T-helper 1 cell treated with Interleukin-12 subunit alpha and Interleukin-12 subunit beta and Interleukin-4 antibody, amounts not matched to agents 30 μg/mL and 1 μg/mL, for 36 hours (primary cell): ENCODE measurements around the gene GPR153.

Experiments
- H3K27ac Mint-ChIP-seq: one replicate; pipeline ENCODE4 v1.8.0; 2021; ENCODE audit warnings: mild to moderate bottlenecking, mixed read lengths
- H3K27me3 Mint-ChIP-seq: one replicate; pipeline ENCODE4 v1.8.0; 2021; ENCODE audit warnings: low read depth, mixed read lengths
- H3K36me3 Mint-ChIP-seq: one replicate; pipeline ENCODE4 v1.8.0; 2021; ENCODE audit warnings: low read depth, mixed read lengths
- H3K4me1 Mint-ChIP-seq: one replicate; pipeline ENCODE4 v1.8.0; 2021; ENCODE audit warnings: low read depth, mixed read lengths
- H3K4me3 Mint-ChIP-seq: one replicate; pipeline ENCODE4 v1.8.0; 2021; ENCODE audit warnings: mild to moderate bottlenecking, moderate library complexity, mixed read lengths
- H3K9me3 Mint-ChIP-seq: one replicate; pipeline ENCODE4 v1.8.0; 2021; ENCODE audit warnings: mixed read lengths

Gene GPR153

DNA sequence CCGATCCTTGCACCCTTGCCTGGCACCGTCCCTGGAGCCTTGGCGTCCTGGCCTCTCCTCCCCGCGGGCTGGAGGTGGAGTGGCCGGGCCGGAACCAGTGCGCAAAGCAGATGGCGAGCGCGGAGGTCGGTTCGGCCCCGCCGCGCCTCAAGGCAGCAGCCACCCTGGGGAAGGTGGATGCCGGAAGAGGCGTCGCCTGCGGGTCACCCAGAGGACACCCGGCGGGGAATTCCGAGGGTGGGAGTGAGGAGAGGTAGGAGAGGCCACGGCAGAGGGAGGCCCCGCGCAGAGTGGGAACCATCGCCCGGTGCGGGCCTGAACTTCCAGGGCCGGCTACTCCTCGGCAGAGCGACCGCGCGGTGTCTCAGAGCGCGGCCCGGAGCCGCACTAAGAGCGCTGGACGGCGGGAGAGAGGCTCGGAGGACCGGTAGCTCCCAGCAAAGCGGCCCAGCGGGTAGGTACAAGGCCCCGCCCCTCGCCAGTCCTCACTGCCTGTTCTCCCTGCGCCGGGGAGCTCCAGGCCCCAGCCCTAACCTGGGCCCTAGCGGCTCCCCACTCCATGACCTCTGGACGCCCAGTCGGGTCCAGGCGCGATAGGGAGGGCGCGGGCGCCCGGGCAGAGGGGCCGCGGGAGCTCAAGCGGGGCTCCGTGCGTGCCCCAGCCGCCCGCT lies 54.9 kb downstream of the GPR153 start, which contains the start of gene RNF207:
Gene RNF207, plus strand, starts transcription at position 271 of the 671 bp plus-strand sequence. CDS start 417 bp downstream, outside the sequence.
- Mint-ChIP-seq H3K27me3 (no peaks in the 10 kb centered on the region), H3K4me1 (peaks cover 21% of the 10 kb centered on the region), H3K9me3 (no peaks in the 10 kb centered on the region), H3K4me3 (peak within 1 kb of the TSS; percentile 80), H3K36me3 (peaks cover 13% of the 10 kb centered on the region), H3K27ac (peak within 1 kb of the TSS; percentile 68)

DNA sequence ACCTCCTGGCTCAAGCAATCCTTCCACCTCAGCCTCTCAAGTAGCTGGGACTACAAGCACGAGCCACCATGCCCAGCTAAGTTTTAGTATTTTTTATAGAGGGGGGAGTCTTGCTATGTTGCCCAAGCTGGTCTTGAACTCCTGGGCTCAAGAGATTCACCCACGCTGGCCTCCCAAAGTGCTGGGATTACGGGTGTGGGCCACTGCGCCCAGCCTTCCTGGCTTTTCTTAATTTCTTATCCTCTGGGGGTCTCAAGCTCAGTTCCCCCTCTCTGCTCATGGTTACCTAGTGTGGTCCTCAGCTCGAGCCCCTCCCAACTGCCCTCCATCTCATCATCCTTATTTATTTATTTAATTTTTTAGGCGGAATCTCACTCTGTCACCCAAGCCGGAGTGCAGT lies 58.6 kb downstream of the GPR153 start:
- Mint-ChIP-seq H3K9me3 (peaks cover 4% of the 10 kb centered on the region), H3K4me3 (no peak overlapping the region), H3K4me1 (peaks cover 46% of the 10 kb centered on the region), H3K27ac (no peak overlapping the region), H3K36me3 (peaks cover 19% of the 10 kb centered on the region), H3K27me3 (no peaks in the 10 kb centered on the region)

DNA sequence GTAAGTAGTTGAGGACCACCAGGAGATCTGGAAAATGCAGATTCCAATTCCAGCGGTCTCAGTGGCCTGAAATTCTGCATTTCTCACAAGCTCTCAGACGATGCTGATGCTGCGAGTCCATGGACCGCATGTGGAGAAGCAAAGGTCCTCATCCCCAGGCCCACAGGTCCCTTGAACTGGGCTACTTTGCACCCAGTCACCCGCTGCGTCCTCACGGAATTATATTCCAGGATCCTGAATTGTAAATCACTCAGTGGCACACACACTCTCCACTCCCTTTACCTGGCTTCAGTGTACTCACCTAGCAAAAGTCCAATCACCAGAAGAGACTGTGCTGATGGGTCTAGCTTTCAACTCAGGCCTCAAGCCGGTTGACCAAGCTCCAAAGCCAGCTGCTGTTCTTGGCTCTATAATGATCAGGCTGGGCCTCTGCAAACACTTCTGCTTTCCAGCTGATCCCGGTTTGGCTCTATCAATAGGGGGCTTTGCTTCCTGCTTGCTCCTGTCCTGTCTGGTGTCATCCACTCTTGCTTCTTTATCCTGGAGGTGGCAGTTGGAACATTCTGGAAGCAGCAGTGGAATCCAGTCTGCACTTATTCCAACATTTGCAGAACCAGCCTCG lies 60.6 kb downstream of the GPR153 start:
- peaks cover 26% of the 10 kb centered on the region for H3K36me3 Mint-ChIP-seq
- peaks cover 4% of the 10 kb centered on the region for H3K9me3 Mint-ChIP-seq
- peaks cover 48% of the 10 kb centered on the region for H3K4me1 Mint-ChIP-seq
- peak overlapping the region; percentile 92 for H3K27ac Mint-ChIP-seq
- H3K27me3 Mint-ChIP-seq: no peaks in the 10 kb centered on the region
- H3K4me3 Mint-ChIP-seq: peak overlapping the region; percentile 93

DNA sequence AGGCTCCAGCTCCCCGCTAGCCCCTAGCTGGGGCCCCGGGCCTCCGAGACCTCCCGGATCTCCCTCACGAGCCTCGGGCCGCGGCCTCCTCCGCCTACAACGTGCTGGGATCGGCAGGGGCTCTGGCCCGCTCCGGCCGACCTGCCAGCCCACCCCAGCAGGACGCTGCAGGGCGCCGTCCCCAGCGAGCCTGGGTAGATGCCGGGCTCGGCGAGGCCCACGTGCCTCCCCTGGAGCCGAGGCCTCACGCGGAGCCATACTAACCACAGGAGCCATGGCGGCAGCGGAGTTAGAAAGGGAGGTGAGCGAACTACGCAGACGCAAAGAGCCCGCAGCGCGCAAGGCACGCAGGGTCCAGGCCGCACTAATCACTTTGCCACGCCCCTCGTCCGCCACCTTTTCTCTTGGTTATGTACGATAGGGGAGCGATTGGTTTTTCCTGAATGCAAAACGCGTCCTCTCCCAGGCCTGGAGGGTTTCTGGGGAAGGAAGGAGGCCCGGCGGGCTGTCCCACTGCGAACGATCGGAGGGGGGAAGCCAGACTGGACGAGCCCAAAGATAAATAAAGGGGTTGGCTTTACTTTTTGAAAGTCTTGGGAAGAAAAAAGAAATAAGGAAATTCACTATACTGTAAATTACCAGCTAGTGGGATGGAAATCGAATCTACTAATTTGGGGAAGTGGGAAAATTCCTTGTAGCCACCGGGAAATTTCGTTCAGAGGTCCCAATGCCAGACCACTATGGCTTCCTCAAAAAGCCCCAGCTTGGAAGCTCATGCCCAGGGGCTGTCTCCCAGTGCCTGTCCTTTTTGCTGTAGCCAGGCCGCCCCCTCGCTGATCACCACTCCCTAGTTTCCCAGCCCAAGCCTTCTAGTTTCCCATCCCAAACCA lies 61.4 kb downstream of the GPR153 start, which contains the start of gene RPL22:
Gene RPL22, minus strand, starts transcription at position 298 of the 890 bp plus-strand sequence. Its CDS starts 22 bp downstream, at position 276.
- Mint-ChIP-seq H3K4me1 (peaks cover 42% of the 10 kb centered on the region), H3K27ac (peak within 1 kb of the TSS; percentile 92), H3K9me3 (peaks cover 4% of the 10 kb centered on the region), H3K36me3 (peaks cover 26% of the 10 kb centered on the region), H3K27me3 (no peaks in the 10 kb centered on the region), H3K4me3 (peak within 1 kb of the TSS; percentile 93)

DNA sequence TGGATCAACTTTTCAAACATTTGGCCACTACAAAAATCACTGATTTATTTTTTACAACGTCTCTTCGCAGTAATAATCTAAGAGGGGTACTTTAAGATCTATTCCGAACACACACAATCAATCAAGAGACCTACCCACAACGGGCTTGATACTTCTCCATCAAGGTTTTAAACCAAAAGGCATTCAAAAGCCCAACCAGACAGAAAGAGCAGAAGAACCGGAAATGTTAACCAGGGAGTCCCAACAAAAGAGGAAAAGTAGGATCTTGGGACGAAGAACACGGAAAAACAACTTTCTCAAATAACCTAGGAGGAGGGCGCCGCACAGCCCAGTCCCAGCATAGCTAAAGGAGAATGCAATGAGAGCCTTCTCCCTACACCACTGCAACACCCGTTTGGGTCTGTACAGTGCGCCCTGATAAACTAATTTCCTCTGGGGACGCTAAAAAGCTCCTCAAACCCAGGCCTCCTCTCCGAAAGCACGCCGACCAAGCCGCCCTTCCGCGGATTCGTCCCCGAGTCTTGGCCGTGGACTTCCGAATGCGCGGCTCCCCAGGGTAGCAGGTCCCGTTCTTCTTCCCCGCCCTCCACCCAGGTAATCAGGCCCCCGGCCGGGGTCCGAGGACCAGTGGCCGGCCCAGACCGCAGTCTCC lies 62.1 kb downstream of the GPR153 start:
- peaks cover 4% of the 10 kb centered on the region for H3K9me3 Mint-ChIP-seq
- peak overlapping the region; percentile 93 for H3K4me3 Mint-ChIP-seq
- peak overlapping the region; percentile 85 for H3K27ac Mint-ChIP-seq
- no peaks in the 10 kb centered on the region for H3K27me3 Mint-ChIP-seq
- peaks cover 39% of the 10 kb centered on the region for H3K4me1 Mint-ChIP-seq
- peaks cover 27% of the 10 kb centered on the region for H3K36me3 Mint-ChIP-seq

DNA sequence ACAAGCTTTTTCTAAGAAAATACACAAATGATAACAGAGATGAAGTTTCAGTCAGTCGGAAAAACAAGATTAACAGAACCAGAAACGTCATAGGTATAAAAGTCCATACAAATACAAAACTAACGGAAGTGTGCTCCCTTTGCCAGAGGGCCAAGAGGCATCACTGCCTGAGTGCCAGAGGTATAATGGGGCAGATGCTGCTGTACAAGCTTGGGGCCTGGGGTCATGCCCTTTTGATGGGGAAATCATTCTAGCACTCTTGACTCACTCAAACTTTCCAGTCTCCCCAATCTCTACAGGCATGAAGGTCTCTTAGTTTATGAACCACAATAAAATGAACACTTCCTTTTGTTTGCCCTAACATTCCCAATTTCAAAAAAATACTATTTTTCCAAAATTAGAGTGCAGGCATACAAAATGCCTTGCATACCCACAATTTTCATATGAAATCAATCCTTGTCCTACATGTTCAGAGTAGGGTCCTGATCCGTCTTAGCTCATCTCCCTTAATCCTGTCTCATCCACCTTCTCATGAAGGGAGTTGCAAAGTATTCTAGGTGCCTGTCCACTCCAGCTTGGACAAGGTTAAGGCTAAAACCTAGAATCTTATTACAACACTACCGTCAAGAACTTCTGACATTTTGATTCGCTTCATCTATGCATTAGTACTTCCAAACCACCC lies 63.0 kb downstream of the GPR153 start:
- H3K4me3 Mint-ChIP-seq: peak overlapping the region; percentile 93
- no peaks in the 10 kb centered on the region for H3K27me3 Mint-ChIP-seq
- H3K9me3 Mint-ChIP-seq: peaks cover 4% of the 10 kb centered on the region
- H3K4me1 Mint-ChIP-seq: peaks cover 39% of the 10 kb centered on the region
- peaks cover 30% of the 10 kb centered on the region for H3K36me3 Mint-ChIP-seq
- peak overlapping the region; percentile 85 for H3K27ac Mint-ChIP-seq
